Activated CD4-positive, alpha-beta T cell treated with anti-CD3 and anti-CD28 coated beads for 36 hours (primary cell): Measurements from ENCODE around the gene ATRX. TPM values are rescaled to one million over a fixed set of nuclear protein-coding genes. Genes with fewer than 3 reads are reported as not detected.
"Not testable (repeated sequence)": the region's sequence is repeated elsewhere in the genome, so short reads cannot be mapped to it uniquely, and the experiment has no call there.

Experiments used
- ATAC-seq: fragments of 200-7000 bp; cut with Tn5 transposase; one replicate; pipeline ENCODE4 v1.10.0; 2021; ENCODE audit warnings: mild to moderate bottlenecking, moderate library complexity
- CTCF ChIA-PET: fragments of 350-600 bp; sonication (Branson Sonifier 250); formaldehyde crosslinking; loops from one replicate; lab custom pipeline; 2021; ENCODE audit warnings: antibody characterized with exemption; lab: Charles Lee
- POLR2A ChIA-PET: fragments of 350-600 bp; sonication (Branson Sonifier 250); formaldehyde crosslinking; loops from one replicate; lab custom pipeline; 2021; ENCODE audit warnings: antibody characterized with exemption, inconsistent platforms; lab: Charles Lee
- DNase-seq: peaks from one replicate; pipeline ENCODE4 v3.0.0-alpha.2; 2020
- H3K27ac Mint-ChIP-seq: one replicate; pipeline ENCODE4 v1.8.0; 2021; ENCODE audit warnings: mixed read lengths
- H3K27me3 Mint-ChIP-seq: one replicate; pipeline ENCODE4 v1.8.0; 2021; ENCODE audit warnings: mixed read lengths
- H3K36me3 Mint-ChIP-seq: one replicate; pipeline ENCODE4 v1.8.0; 2021; ENCODE audit warnings: low read depth, mixed read lengths
- H3K4me1 Mint-ChIP-seq: one replicate; pipeline ENCODE4 v1.8.0; 2021; ENCODE audit warnings: mixed read lengths
- H3K4me3 Mint-ChIP-seq: one replicate; pipeline ENCODE4 v1.8.0; 2021; ENCODE audit warnings: mild to moderate bottlenecking, moderate library complexity, mixed read lengths
- H3K9me3 Mint-ChIP-seq: one replicate; pipeline ENCODE4 v1.8.0; 2021; ENCODE audit warnings: low read depth, mixed read lengths
- intact Hi-C, 2 experiments: fragments of 100-400 bp; cut with DNase I in 1 of 2; cut with micrococcal nuclease in 1 of 2; formaldehyde crosslinking; loops; one replicate each; pipeline versions ENCODE4 v1.14.2 to v1.15.1; 2022 to 2024; cut with DNase I, micrococcal nuclease
- total RNA-seq, 2 experiments: library from RNA; stranded (reverse); gene quantifications; one replicate each; pipeline ENCODE4 v1.2.3, GENCODE V29; 2021

Gene ATRX
- total RNA-seq, 2 experiments from 2014 or later = 52.1 to 70.6 TPM

DNA sequence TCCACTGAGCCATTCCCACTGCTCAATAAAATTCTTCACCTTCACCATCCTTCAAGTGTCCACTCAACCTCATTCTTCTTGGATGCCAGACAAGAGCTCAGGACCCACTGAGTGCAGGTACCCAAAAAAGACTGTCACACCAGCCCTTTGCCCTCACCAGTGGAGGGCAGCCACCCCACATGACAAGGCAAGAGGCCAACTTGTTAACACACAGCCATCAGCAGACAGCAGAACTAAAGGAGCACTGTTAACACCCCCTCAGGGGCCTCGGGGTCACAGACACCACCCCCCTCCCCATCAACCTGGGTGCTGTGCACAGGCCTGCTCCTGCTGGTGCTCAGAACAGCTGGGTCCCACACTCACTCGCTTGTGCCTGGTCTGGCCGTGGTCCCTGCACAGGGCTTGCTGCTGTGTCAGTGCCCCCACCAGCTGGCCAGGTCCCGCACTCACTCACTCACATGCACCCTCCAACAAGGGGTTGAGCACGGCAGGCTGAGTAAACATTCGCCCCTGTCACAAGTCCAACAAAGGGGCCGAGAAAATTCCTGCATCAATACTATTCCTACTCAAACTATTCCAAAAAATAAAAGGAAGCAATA lies 54.1 kb downstream of the ATRX start:
- ATAC-seq (no peak), DNase-seq (no peak)
- Mint-ChIP-seq H3K36me3 (peaks cover 6% of the 10 kb centered on the region), H3K27ac (no peak overlapping the region), H3K4me1 (peaks cover 30% of the 10 kb centered on the region), H3K4me3 (no peak overlapping the region), H3K9me3 (no peaks in the 10 kb centered on the region), H3K27me3 (no peaks in the 10 kb centered on the region)
- POLR2A ChIA-PET = interaction anchor here (0.6 kb wide), 1 partner anchor 66 kb away, joined by 3 read pairs; no protein-coding TSS in a partner anchor
- CTCF ChIA-PET = no interaction called here
- intact Hi-C loops = no loop called here

DNA sequence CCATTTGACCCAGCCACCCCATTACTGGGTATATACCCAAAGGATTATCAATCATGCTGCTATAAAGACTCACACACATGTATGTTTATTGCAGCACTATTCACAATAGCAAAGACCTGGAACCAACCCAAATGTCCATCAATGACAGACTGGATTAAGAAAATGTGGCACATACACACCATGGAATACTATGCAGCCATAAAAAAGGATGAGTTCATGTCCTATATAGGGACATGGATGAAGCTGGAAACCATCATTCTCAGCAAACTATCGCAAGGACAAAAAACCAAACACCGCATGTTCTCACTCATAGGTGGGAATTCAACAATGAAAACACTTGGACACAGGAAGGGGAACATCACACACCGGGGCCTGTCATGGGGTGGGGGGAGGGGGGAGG lies 59.9 kb downstream of the ATRX start:
- Mint-ChIP-seq H3K36me3 (peaks cover 17% of the 10 kb centered on the region), H3K4me1 (peaks cover 14% of the 10 kb centered on the region)
- POLR2A ChIA-PET, H3K9me3 Mint-ChIP-seq, ATAC-seq, H3K27ac Mint-ChIP-seq, intact Hi-C loops, H3K4me3 Mint-ChIP-seq, DNase-seq, CTCF ChIA-PET, H3K27me3 Mint-ChIP-seq: not testable (repeated sequence)

DNA sequence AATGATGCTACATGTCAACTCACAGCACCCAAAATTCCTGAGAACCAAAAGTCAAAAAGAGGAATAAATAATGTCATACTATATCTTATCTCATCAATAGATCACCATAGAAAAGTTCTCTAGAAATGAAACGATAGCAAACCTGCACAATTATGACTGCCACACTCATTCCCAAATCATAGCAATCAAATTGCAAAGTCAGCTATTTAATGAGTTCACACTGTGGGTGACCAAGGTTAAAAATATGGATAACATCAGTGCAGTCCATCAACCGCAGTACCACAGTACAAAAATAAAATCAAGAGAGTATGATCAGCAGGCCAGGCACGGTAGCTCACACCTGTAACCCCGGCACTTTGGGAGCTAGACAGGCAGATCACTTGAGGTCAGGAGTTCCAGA lies 62.3 kb downstream of the ATRX start:
- no peak for DNase-seq
- intact Hi-C loops = no loop called here
- peaks cover 17% of the 10 kb centered on the region for H3K36me3 Mint-ChIP-seq

DNA sequence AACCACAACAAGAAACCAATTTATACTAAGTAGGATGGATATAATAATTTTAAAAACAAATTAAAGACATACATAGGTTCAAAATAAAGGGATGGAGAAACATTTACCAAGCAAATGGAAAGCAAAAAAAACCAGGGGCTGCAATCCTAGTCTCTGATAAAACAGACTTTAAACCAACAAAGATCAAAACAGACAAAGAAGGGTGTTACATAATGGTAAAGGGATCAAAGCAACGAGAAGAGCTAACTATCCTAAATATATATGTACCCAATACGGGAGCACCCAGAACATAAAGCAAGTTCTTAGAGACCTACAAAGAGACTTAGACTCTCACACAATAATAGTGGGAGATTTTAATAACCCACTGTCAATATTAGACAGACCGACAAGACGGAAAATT lies 66.6 kb downstream of the ATRX start:
- intact Hi-C loops = no loop called here
- ChIA-PET CTCF (no interaction called here), POLR2A (no interaction called here)
- no peak overlapping the region for H3K27ac Mint-ChIP-seq
- H3K27me3 Mint-ChIP-seq = no peaks in the 10 kb centered on the region
- DNase-seq (no peak), ATAC-seq (no peak)
- H3K4me1 Mint-ChIP-seq = peaks cover 33% of the 10 kb centered on the region
- peaks cover 7% of the 10 kb centered on the region for H3K9me3 Mint-ChIP-seq
- peaks cover 17% of the 10 kb centered on the region for H3K36me3 Mint-ChIP-seq
- H3K4me3 Mint-ChIP-seq = no peak overlapping the region

More for the DNA sequence above, 62.3 kb downstream of the ATRX start:
- Mint-ChIP-seq H3K4me1 (peaks cover 29% of the 10 kb centered on the region), H3K4me3 (no peak overlapping the region), H3K27me3 (no peaks in the 10 kb centered on the region), H3K27ac (no peak overlapping the region), H3K9me3 (peaks cover 7% of the 10 kb centered on the region)
- ATAC-seq = no peak
- ChIA-PET CTCF (no interaction called here), POLR2A (no interaction called here)

DNA sequence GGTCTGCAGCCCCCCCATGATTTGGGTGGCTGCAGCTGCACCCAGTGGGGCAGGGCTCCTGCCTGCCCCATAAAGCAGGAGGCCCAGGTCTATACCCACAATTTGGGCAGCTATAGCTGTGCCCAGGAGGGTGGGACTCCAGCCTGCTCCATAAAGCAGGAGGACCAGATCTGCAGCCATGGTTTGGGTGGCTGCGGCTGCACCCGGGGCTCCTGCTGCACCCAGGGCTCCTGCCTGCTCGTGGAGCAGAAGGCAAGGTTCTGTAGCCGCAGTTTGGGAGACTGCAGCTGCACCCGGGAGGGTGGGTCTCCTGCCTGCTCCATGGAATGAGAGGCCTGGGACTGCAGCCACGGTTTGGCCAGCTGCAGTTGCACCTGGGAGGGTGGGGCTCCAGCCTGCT lies 81.1 kb downstream of the ATRX start:
- ChIA-PET CTCF (no interaction called here), POLR2A (no interaction called here)
- Mint-ChIP-seq H3K27ac (no peak overlapping the region), H3K36me3 (peaks cover 8% of the 10 kb centered on the region), H3K4me3 (no peak overlapping the region), H3K9me3 (no peaks in the 10 kb centered on the region), H3K27me3 (no peaks in the 10 kb centered on the region), H3K4me1 (peaks cover 8% of the 10 kb centered on the region)
- DNase-seq (no peak), ATAC-seq (no peak)
- intact Hi-C loops = no loop called here

DNA sequence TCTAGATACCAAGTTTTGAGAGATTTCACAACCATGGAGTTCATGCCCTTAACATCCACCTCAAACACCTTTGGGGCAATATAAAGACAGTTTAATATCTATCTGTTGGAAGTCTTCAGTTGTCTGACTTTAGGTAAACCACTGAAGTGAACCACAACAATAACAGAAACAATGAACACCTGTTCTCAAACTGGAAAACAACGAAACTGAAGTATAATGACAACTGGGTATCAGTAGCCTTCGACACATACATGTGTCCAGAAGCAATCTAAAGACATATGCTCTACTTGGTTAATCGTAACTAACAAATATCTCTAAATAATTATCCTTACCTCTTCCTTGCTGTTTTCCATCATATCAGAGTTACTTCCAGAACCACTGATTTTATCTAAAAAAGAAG lies 87.8 kb downstream of the ATRX start:
- intact Hi-C loops = no loop called here
- DNase-seq = no peak
- H3K27me3 Mint-ChIP-seq = no peaks in the 10 kb centered on the region
- H3K4me1 Mint-ChIP-seq = peaks cover 25% of the 10 kb centered on the region
- no peak overlapping the region for H3K27ac Mint-ChIP-seq
- ChIA-PET CTCF (no interaction called here), POLR2A (no interaction called here)
- peaks cover 12% of the 10 kb centered on the region for H3K36me3 Mint-ChIP-seq
- H3K4me3 Mint-ChIP-seq = no peak overlapping the region
- no peak for ATAC-seq
- H3K9me3 Mint-ChIP-seq = no peaks in the 10 kb centered on the region

DNA sequence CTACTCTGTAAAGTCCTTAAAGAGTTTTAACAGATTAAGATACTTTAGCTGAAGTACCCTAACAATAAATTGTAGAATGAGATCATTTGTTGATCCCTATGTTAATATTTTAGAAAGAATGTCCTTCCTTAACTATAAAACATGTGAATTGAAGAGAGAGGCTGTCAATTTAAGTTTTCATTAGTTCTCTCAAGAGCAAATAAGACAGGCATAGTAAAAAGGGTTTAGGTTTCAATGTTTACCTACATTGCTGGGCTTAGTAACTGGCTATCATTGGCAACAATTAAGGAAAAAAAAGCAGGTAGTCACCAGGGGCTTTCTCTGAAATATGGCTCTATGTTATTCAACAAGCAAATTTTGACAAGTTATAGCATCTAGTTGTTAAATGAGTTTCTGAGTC lies 91.5 kb downstream of the ATRX start:
- intact Hi-C loops = no loop called here
- no peak for DNase-seq
- H3K4me1 Mint-ChIP-seq = peaks cover 14% of the 10 kb centered on the region
- no peaks in the 10 kb centered on the region for H3K27me3 Mint-ChIP-seq
- no peak overlapping the region for H3K4me3 Mint-ChIP-seq
- POLR2A ChIA-PET = no interaction called here
- peaks cover 11% of the 10 kb centered on the region for H3K36me3 Mint-ChIP-seq
- no peak overlapping the region for H3K27ac Mint-ChIP-seq
- ATAC-seq = no peak
- CTCF ChIA-PET = no interaction called here
- no peaks in the 10 kb centered on the region for H3K9me3 Mint-ChIP-seq

DNA sequence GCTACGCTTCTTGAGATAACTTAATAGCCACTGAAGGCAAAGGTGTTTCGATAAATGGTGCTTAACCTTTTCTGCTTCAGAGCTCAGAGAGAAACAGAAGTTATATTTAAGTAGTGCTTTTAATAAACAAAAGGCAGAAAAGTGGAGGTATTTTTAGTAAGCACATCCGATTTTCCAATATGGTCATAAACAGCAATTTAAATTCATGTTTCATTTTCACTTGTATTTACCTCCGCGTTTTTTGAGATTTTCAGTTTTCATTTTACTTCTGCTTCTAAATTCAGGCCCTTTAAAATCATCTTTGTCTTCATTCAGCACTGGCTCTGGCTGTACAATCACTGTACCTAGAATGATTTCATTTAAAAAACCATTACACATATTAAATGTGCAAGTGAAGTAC lies 92.4 kb downstream of the ATRX start:
- Mint-ChIP-seq H3K4me3 (no peak overlapping the region), H3K27me3 (no peaks in the 10 kb centered on the region), H3K4me1 (peaks cover 12% of the 10 kb centered on the region), H3K36me3 (peaks cover 10% of the 10 kb centered on the region), H3K27ac (peak overlapping the region; percentile 14), H3K9me3 (no peaks in the 10 kb centered on the region)
- ChIA-PET POLR2A (no interaction called here), CTCF (no interaction called here)
- ATAC-seq = no peak
- intact Hi-C loops = no loop called here
- no peak for DNase-seq

DNA sequence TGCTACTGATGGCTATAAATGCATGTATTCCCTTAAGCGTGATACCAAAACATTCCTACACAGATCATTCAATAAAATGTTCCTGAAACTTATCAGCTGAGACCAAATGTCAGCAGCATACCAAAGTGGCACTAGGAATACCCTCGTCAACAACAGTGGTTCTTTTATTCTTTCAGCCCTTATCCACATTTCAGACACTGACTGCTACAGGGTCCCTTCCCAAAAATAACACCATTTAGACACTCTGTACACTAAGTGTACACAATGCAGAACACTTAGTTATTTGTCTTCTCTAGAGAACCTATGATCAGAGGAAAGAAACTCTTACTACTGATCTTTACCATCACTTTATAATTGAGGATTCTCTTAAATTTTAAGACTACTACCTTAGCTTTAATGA lies 94.1 kb downstream of the ATRX start:
- ChIA-PET POLR2A (no interaction called here), CTCF (interaction anchor here (0.7 to 1.2 kb wide), 3 partner anchors 11 to 100 kb away, joined by 3 read pairs; no protein-coding TSS in a partner anchor)
- Mint-ChIP-seq H3K27me3 (no peaks in the 10 kb centered on the region), H3K4me1 (peaks cover 12% of the 10 kb centered on the region), H3K9me3 (no peaks in the 10 kb centered on the region), H3K36me3 (peaks cover 19% of the 10 kb centered on the region), H3K27ac (no peak overlapping the region), H3K4me3 (no peak overlapping the region)
- ATAC-seq (no peak), DNase-seq (no peak)
- intact Hi-C loops = no loop called here

DNA sequence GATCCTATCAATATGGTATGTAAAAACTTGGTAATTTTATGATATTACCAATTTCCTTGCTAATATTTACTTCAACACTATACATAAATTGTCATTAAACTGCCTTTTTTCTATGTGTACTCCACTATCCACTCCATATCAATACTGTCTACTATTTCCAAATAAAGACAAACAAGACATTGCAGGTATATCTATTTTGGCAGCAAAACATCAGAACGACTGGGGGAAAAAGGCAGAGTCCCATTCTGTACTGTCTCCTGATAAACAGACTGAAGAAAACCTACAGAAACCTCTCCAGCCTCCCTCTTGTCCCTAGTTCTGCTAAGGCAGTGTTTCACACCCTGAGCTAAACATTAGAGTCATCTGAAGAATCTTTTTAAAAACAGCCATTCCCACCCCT lies 96.6 kb downstream of the ATRX start:
- Mint-ChIP-seq H3K4me1 (peaks cover 8% of the 10 kb centered on the region), H3K9me3 (no peaks in the 10 kb centered on the region), H3K27ac (no peak overlapping the region), H3K4me3 (no peak overlapping the region), H3K27me3 (no peaks in the 10 kb centered on the region), H3K36me3 (peaks cover 24% of the 10 kb centered on the region)
- no peak for ATAC-seq
- ChIA-PET CTCF (no interaction called here), POLR2A (no interaction called here)
- no peak for DNase-seq
- intact Hi-C loops = loop anchor here (10.0 kb wide), 2 partner anchors 95 to 335 kb away; partner anchors contain the start of gene ATRX (in 1 of the 2)

DNA sequence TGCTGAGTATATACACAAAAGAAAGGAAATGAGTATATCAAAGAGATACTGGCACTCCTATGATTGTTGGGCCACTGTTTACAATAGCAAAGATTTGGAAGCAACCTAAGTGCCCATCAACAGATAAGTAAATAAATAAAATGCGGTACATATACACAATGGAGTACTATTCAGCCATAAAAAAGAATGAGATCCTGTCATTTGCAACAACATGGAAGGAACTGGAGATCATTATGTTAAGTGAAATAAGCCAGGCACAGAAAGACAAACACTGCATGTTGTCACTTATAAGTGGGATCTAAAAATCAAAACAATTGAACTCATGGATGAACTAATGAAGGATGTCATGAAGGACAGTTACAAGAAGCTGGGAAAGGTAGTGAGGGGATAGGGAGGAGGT lies 100.3 kb downstream of the ATRX start:
- DNase-seq, POLR2A ChIA-PET, H3K9me3 Mint-ChIP-seq, H3K27ac Mint-ChIP-seq, ATAC-seq, CTCF ChIA-PET, H3K4me3 Mint-ChIP-seq, H3K27me3 Mint-ChIP-seq: not testable (repeated sequence)
- Mint-ChIP-seq H3K36me3 (peaks cover 44% of the 10 kb centered on the region), H3K4me1 (peaks cover 19% of the 10 kb centered on the region)
- intact Hi-C loops = loop anchor here (10.0 kb wide), 2 partner anchors 99 to 339 kb away; partner anchors contain the start of gene ATRX (in 1 of the 2)

DNA sequence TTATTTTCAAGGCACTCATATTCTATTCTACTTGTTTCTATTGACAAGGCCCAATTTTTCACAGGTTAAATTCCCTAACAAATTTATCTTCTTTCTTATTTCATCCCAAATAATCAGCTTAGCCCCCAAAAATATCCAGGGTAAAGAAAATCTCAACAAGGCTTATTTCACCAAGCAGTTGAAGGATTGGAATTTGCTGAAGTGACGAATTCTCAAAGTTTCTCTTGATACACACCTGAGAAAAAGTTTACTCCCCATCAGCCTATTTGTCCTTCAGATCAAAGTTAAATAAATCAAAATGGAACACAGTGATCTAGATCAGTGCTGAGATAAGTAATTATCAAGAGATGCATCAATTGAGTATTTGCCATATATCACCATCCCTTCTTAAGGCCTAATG lies 106.9 kb downstream of the ATRX start:
- no peaks in the 10 kb centered on the region for H3K27me3 Mint-ChIP-seq
- ChIA-PET POLR2A (no interaction called here), CTCF (no interaction called here)
- DNase-seq (no peak), ATAC-seq (no peak)
- peaks cover 26% of the 10 kb centered on the region for H3K36me3 Mint-ChIP-seq
- H3K4me1 Mint-ChIP-seq = peaks cover 19% of the 10 kb centered on the region
- no peak overlapping the region for H3K27ac Mint-ChIP-seq
- H3K4me3 Mint-ChIP-seq = no peak overlapping the region
- H3K9me3 Mint-ChIP-seq = no peaks in the 10 kb centered on the region
- intact Hi-C loops = no loop called here
